GM18505 (cell line): ENCODE results near the gene GRM7.

Experiments
- ATAC-seq: cut with Tn5 transposase; IDR thresholded peaks from one replicate; pipeline ENCODE4 v1.9.1; 2021; ENCODE audit not compliant: unreplicated experiment
- POLR2A ChIP-seq: IDR thresholded peaks from 4 replicates; pipeline ENCODE4 v1.6.1; 2011; ENCODE audit warnings: borderline replicate concordance; ENCODE audit not compliant: insufficient read depth, insufficient read length; ENCODE audit errors: extremely low read depth

Gene GRM7

DNA sequence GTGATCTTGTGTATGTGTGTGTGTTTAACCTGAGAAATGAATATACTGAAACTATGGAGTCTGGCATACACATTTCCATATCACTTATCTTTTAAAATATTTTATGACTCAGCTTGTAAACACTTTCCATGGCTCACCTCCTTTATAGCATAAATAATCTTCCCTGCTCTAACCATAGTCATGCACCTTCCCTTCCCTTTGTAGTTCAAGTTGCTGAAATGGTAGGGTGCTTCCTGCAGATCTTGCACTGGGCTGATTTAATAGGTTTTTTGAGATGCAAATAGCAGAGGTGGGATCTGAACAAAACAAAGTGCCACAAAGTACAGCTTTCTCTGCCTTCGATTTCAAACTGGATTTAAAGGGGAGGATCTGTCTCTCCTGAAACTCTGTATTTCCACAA, 928.0 kb downstream of the GRM7 start:
- TF ChIP-seq POLR2A, result no peak
- ATAC-seq, result no peak

DNA sequence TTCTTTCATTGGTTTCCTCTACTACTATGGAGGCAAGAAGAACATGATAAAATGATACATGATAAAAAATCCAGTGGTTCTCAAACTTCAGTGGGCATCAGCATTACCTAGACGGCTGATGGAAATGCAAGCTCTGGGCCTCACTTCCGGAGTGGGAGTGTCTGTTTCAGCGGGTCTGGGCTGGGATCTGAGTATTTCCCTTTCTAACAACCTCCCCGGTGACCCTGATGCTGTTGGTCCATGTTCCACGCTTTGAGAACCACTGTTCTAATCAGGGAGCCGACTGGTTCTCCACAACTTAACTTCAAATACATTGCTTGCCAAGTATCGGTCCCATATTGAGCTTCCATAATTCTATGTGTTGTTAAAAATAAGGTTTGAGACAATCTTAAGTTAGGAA, 928.4 kb downstream of the GRM7 start:
- no peak for TF ChIP-seq POLR2A
- ATAC-seq, result no peak

DNA sequence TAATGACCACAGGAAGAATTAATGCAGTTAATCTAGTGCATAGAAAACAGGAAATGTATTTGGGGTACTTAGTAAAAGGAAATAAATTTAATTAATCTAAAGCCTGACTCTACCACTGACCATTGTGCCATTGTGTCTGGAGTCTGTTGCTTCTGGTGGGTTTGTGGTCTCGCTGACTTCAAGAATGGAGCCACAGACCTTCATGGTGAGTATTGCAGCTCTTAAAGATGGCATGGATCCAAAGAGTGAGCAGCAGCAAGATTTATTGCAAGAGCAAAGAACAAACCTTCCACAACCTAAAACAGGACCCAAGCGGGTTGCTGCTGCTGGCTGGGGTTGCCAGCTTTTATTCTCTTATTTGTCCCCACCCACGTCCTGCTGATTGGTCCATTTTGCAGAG, 929.2 kb downstream of the GRM7 start:
- no peak for TF ChIP-seq POLR2A
- no peak for ATAC-seq
